Stimulated activated CD8-positive, alpha-beta memory T cell treated with anti-CD3 and anti-CD28 coated beads, Interleukin-4, amount 100 ng/mL, for 1 hour (primary cell): Measurements from ENCODE around the gene CNTLN.
"Not testable (repeated sequence)": the region's sequence is repeated elsewhere in the genome, so short reads cannot be mapped to it uniquely, and the experiment has no call there.

Experiments
- DNase-seq, 2 donors: peaks; one replicate each; pipeline ENCODE4 v3.0.0-alpha.2; 2020; ENCODE audit warnings: low read depth in 2 of 2, low spot score in 1 of 2

Gene CNTLN

DNA sequence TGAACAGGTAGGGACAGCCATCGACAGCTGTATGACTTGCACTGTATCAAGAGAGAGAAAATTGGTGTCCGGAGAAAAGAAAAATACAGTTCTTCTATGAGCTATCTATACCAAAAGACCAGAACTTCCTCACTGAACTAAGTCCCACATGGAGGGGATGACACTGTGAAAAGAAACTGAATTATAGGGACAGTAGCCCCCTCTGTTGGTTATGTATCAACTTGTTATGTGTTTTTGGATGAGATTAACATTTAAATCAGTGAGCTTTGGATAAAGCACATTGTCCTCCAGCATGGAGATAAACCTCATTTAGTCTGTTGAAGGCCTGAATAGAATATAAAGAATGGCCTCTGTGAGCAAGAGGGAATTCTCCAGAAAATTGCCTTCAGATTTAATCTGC lies 267.5 kb downstream of the CNTLN start:
- DNase-seq, result no peak

DNA sequence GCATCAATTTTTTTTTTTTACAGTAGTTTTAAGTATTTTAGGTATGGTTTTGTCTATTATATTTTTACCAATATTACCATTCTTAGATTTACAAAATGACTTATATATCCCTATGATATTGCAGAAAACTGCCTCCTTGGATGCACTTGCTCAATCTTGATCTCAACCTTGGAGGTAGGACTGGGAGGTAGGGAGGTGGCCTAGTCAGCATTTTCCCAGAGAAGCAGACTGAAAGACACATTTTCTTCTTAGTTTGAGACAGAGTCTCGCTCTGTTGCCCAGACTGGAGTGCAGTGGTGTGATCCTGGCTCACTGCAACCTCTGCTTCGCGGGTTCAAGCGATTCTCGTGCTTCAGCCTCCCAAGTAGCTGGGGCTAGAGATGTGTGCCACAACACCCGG lies 268.7 kb downstream of the CNTLN start:
- DNase-seq, result no peak

DNA sequence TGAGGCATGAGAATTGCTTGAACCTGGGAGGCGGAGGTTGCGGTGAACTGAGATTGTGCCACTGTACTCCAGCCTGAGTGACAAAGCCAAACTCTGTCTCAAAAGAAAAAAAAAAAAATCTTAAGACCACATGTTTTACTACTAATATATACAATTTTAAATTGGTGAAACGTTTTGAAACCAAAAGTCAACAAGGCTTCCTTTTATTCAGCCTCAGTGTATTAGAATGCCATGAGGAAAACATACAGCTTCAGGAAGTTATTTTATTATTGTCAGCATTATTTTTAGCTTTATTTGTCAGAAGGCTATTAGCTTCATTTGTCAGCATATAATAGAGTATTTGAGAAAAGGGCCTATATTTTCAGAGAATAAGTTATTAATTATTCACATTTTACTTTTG lies 280.1 kb downstream of the CNTLN start:
- DNase-seq, result no peak

DNA sequence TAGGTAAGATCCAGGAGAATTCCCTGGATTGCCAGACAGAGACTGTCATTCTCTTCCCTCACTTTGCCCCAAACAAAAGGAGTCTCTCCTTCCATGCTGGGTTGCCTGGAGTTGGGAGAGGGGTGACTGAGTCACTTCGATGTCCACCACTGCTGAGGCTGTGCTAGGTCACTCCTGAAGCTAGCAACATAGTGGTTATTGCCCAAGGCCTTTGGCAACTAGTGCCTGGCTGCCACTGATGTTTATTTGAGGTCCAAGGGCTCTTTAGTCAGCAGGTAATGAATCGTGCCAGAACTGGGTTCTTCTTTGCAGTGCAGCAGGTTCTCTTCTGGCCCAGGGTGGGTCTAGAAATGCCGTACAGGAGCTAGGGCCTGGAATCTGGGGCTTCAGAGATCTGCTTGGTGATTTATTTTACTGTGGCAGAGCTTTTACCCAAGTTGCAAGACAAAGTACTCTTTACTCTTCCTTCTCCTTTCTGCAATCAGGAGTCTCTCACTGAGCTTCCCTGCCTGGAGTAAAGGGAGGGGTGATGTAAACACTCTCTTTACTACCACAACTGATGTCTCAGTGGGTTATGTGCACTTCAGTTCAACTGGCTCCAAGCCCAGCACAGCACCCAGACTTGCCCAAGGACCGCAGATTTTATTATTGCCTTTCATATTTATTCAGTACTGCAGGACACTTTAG lies 288.3 kb downstream of the CNTLN start:
- DNase-seq, result no peak

DNA sequence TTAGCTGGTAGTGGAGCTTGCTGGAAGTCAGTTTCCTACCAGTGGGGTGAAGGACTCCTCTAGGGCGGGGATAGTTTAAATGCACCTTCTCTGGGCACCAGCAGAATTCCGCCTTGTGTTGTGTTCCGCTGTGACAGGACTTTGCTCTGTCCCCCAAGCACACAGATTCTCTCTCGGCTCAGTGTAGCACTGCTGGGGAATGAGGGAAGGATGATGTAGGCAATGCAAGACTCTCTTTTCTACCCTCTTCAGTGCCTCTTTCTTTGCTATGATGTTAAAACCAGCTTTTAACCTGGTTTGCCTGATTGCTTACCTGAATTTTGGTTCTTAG lies 288.8 kb downstream of the CNTLN start:
- no peak for DNase-seq

DNA sequence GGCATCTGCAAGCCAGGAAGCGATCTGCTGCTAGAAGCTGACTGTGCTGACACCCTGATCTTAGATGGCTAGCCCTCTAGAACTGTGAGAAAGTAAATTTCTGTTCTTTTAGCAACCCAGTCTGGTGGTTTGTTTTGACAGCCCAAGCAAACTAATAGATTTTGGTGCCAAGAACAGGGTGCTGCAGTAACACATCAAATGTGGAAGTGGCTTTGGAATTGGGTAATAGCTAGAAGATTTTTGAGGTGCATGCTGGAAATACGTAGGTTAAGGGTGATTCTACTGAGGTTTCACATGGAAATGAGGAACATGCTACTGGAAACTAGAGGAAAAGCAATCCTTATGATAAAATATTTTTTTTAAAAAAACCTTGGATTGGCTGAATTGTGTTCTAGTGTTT lies 290.5 kb downstream of the CNTLN start:
- DNase-seq, result no peak

DNA sequence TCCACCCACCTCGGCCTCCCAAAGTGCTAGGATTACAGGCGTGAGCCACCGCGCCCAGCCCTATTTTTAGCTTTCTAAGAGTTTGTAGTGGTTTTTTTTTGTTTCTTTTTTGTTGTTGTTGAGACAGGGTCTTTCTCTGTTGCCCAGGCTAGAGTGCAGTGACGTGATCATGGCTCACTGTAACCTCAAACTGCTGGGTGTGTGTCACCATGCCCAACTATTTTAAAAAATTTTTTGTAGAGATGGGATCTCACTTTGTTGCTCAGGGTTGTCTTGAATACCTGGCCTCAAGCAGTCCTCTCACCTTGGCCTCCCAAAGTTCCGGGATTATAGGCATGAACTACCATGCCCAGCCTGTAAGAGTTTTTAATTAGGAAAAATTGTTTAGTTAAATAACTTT lies 298.7 kb downstream of the CNTLN start:
- DNase-seq, result no peak

DNA sequence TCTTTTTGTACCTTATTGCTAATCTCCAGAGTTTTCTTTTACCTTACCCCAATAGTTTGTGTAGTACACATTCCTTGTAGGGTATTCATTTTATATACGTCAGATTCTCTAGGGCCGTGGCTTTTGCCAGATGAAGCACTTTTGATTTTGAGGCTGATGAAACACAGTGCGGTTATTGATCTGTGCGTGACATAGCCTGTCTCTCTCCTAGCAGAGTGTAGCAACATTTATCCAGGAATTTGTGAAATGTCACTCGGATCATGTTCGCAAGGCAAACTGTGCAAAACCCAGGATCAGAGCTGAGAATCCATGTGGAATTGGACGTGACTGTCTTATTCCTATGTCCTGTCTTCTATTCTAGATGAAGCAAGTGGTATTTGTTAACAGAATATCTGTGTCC lies 302.0 kb downstream of the CNTLN start:
- DNase-seq, result no peak

DNA sequence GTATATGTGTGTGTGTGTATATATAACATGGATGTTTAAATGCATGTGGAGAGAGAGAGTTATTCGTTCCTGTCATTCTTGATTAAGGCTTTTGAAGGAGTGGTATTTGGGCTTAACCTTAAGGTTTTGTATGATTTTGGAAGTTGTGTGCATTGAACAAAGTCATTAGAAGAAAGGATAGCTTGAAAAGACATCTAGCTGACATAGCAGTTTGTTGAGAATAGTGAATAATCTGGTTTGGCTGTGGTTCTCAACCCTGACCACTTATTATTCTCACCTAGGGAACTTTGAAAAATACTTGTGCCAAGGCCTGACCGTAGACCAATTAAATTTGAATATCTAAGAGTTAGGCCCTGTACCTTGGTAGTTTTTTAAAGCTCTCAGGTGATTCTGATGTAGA lies 303.0 kb downstream of the CNTLN start:
- DNase-seq, result no peak

DNA sequence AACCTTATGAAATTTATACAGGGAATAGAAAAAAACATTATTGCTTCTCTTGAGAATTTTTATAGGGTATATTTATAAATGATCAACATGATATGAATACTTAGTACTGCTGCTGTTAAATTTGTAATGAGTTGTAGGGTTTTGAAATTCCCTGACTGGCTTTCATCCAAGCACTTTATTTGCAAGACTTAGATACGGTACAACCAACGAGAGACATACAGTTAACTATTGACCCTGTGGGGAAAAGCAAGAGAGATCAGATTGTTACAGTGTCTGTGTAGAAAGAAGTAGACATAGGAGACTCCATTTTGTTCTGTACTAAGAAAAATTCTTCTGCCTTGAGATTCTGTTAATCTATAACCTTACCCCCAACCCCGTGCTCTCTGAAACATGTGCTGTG lies 310.3 kb downstream of the CNTLN start:
- DNase-seq, result not testable (repeated sequence)

DNA sequence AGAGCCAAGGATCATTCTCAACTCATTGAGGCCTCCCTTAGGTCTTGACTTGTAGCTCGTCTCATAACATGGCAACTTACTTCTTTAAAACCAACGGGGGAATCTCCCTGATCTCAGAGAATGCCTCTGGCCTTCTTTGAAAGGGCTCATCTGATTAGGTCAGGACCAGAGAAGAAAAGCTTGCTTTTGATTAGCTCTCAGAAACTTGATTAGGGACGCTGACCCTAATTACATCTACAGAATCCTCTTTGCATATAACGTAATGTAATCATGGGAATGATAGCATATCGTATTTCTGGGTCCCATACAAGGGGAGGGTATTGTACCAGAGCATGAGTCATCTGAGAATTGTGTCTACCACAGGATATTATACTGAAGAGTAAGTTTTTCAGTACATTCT lies 318.9 kb downstream of the CNTLN start:
- no peak for DNase-seq

DNA sequence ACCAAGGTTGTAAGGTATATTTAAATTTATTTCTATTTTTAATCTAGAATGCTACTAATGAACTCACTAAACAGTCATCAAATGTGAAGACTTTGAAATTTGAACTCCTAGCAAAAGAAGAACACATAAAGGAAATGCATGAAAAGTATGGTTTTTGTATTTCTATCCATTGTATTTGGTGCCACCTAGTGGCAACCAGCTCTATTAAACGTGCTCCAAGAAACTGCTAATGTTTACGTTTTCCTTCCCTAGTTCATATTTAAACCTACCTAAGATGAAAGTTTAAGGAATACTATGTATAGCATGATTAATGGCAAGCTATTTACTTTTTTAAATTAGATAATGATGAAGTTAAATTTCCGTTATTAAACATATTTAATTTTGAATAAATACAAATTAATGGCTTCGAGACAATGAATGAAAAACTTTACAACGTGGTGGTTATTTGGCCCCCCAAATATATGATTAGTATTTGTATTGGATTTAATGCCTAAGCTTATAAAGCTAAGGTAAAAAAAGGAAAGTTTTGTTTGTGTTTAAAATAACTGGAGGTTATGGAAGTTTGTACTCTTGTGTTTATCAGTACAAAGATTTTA lies 328.1 kb downstream of the CNTLN start:
- no peak for DNase-seq

DNA sequence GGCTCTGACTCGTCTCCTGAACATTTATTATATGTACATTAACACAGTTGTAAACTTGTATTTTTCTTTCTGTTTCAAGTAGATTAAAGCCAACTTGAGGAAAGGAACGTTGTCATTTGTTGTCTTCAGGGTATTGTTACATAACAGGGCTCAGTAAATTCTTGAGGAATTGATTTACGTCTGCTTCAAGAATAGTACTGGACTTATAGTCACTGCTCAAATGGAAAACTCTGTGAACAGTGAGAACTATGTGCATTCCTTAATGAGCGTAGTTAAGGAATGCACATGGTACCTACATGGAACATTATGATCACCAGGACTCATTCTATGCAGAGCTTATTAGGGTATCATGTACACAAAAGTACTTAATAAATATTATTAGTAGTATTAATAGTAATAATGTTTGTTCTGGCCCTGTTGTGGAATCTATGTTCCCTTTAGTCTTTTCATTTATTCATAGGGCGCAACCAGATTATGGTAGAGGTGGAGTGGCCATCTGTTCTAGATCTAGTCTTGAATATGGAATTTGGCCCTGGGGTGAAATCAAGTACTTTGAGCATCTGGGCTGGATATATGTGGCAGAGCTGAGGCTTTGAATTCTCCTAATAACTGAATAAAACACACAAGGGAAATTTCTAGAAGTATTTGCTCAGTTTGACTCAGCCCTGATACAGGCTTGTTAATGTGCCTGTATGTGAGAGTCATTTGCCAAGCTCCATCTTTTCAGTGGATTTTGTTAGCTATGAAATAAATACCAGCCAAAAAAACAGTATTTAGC lies 335.4 kb downstream of the CNTLN start:
- DNase-seq, result no peak

DNA sequence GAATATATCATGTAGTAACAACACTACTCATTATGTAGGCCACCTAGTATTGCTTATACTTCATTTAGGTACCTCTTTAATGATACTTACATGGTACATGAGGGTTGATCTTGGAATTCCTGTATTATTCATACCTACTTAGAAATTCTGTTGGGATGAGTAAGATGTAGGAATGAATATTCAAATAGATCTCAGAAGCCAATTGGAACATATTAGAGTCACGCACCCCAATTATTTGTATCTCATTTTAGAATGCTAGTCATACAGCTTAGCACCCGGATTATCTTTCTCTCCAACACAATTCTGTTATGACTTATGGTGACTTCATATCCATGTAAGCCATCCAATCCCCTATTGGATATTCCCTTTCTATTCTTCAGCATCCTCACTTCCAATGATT lies 337.3 kb downstream of the CNTLN start:
- DNase-seq, result no peak

DNA sequence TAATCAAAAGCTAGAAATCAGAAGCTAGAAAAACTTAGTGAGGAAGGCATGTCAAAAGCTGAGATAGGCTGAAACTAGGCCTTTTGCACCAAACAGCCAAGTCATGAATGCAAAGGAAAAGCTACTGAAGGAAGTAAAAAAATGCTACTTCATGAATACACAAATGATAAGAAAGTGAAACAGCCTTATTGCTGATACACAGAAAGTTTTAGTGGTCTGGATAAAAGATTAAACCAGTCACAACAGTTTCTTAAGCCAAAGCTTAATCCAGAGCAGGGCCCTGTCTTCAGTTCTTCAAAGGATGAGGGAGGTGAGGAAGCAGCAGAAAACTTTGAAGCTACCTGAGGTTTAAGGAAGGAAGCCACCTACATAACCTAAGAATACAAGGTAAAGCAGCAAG lies 341.6 kb downstream of the CNTLN start:
- no peak for DNase-seq

DNA sequence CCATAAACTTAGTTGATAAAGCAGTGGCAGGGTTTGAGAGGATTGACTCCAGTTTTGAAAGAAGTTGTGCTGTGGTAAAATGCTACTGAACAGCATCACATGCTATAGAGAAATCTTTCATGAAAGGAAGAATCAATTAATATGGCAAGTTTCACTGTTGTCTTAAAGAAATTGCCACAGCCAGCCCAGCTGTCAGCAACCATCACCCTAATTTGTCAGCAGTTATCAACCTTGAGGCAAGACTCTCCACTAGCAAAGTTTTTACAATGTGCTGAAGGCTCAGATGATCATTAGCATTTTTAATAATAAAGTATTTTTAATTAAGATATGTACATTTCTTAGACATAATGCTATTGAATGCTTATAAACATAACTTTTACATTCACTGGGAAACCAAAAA lies 343.0 kb downstream of the CNTLN start:
- no peak for DNase-seq

DNA sequence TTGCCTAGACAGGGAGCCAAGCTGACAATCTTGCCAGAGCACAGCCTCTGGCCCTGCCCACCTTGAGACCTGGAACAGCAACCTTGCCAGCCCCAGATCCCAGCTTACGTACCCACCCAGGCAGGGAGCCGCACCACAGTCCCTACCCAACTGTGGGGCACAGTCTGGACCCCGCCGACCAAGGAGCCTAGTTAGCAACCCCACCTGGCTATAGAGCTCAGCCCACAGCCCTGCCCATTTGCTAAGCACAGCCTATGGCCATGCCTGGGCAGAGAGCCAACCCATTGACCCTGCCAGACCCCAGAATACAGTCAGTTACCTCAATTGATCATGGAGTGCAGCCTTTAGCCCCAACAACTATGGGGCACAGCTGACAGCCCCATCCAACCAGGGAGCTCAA lies 346.1 kb downstream of the CNTLN start:
- no peak for DNase-seq

DNA sequence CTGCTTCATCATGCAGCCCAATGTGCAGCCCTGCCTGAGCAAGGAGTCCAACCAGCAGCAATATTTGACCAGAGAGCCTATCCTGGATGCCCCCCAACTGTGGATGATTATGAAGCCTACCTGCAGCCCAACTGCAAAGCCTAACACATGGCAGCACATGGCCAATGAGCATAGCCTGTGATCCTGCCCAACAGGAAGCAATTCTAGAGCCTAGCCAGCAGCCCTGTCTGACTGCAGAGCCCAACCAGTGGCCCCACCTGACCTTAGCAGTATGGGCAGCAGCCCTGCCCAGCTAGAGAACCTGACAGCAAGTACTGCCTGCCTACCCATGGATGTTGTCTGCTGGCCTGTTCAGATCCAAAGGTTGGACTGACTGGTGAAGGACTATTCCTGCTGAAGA lies 346.7 kb downstream of the CNTLN start:
- DNase-seq, result no peak

DNA sequence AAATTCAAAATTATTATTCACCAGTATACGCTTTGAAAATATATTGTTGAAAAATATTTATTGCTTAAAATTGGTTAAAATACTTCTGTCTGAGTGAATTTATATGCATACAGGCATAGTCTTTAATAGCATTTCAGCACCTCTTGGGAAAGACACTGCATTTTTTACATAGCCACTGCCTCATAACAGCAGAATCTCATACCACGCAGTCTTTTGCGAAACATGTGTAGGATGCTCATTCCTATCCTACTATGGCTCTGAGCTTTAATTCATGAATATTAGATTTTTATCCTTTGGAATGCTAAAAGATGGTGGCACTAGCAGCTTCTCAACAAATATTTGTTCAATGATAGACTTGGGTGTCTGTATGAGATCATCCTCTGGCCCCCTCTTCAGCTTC lies 350.1 kb downstream of the CNTLN start:
- no peak for DNase-seq

DNA sequence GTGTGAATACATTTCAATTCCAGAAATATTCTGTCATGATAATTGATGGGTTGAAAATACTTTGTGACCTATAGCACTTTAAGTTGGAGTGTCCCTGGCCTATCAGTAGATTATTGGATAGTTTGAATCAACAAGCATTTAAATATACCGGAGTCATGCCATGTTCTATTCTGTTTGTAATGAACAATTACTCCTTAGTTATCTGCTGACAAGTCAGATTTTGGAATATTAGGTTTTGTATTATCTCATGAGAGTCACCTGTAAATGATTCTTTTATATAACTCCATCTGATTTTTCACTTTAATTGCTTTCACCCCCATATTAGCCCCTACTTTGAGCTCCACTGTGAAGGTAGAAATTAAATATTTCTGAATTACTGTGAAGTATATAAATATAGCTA lies 351.6 kb downstream of the CNTLN start:
- DNase-seq, result no peak

DNA sequence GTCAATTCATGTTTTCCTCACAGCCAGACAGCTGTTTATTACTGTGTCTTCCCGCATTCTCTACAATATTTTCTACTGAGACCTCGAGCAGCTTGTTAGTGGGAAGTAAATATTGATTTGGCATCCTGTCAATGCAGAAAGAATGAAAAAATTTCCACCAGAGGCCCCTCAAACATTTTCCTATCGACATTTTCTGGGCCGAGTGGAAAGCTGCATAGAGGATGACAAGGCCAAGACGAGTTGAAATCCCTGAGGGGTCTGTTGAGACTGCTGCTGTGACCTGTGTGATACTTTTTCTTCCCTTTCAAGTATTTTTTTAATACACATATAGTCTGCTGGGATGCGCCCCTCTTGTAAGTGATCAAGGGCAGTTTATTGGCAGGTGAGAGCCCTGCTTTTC lies 352.6 kb downstream of the CNTLN start:
- DNase-seq, result no peak

DNA sequence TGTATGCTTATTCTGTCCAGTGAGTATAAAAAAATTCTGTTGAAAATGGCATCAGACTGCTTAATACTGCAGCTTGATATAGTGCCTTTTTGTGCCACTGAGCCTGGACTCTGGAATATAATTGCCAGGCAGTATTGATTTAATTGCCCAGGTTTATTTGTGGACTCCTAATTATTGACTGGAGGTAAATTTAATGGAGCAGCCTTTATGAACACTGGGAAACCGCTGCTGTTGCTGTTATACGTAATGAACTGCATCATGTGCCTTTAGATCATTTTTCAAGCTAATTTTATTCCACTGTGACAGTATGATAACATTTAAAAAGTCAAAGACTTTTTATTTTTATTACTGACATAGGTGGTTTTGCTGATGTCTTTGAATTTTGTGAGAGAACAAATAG lies 353.8 kb downstream of the CNTLN start:
- no peak for DNase-seq

DNA sequence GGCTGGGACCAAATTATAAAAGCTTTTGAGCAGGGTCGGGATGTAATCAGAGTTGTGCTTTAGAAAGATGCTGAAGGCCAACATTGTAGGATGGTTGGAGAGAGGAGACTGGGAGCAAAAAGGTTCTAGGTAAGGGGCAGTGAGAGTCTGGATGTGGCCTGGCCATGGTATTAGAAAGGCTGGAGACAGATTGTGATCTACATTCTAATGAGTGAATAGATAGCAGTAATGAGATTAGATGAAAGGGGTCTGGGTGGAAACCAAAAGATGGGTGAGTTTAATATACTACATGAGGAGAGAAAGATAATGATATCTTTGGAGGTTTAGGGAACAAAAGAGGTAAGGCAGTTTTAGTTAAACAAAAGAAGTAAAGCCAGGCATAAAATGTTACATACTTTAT lies 355.3 kb downstream of the CNTLN start:
- no peak for DNase-seq
